ENCODE data around the gene KLRF2.

Gene KLRF2

GRCh38 chr12:9907769-9908168 lies 26.5 kb downstream of the KLRF2 start:
- TF ChIP-seq CTCF (conservative IDR thresholded peaks at IDR 0.05; ENCODE audit: low read depth, low read length): no peak
- no peak overlapping the region for H3K4me2 ChIP-seq
- no peaks in the 10 kb centered on the region for H3K79me2 ChIP-seq (ENCODE audit: insufficient read depth, low read depth)
- H3K27me3 ChIP-seq (ENCODE audit: insufficient read depth, low read depth): no peaks in the 10 kb centered on the region
- H2AFZ ChIP-seq (ENCODE audit: low read depth): no peak overlapping the region
- no peak overlapping the region for H3K4me3 ChIP-seq (IDR thresholded peaks at IDR 0.05; ENCODE audit: insufficient read depth, low read depth, low read length)
- H3K9ac ChIP-seq: no peak overlapping the region
- H3K27ac ChIP-seq: no peak overlapping the region
- no peaks in the 10 kb centered on the region for H3K36me3 ChIP-seq (ENCODE audit: insufficient read depth)
- no peaks in the 10 kb centered on the region for H4K20me1 ChIP-seq (ENCODE audit: insufficient read depth)
- H3K4me1 ChIP-seq (ENCODE audit: low read depth, poor library complexity, severe bottlenecking): no peaks in the 10 kb centered on the region

GRCh38 chr12:9908350-9908749 lies 27.1 kb downstream of the KLRF2 start:
- no peaks in the 10 kb centered on the region for H3K27me3 ChIP-seq (ENCODE audit: insufficient read depth, low read depth)
- no peak overlapping the region for H3K9ac ChIP-seq
- H3K4me3 ChIP-seq (IDR thresholded peaks at IDR 0.05; ENCODE audit: insufficient read depth, low read depth, low read length): no peak overlapping the region
- no peak for TF ChIP-seq CTCF (conservative IDR thresholded peaks at IDR 0.05; ENCODE audit: low read depth, low read length)
- no peaks in the 10 kb centered on the region for H3K4me1 ChIP-seq (ENCODE audit: low read depth, poor library complexity, severe bottlenecking)
- no peaks in the 10 kb centered on the region for H3K36me3 ChIP-seq (ENCODE audit: insufficient read depth)
- H3K4me2 ChIP-seq: no peak overlapping the region
- H2AFZ ChIP-seq (ENCODE audit: low read depth): no peak overlapping the region
- H3K79me2 ChIP-seq (ENCODE audit: insufficient read depth, low read depth): no peaks in the 10 kb centered on the region
- H3K27ac ChIP-seq: no peak overlapping the region
- no peaks in the 10 kb centered on the region for H4K20me1 ChIP-seq (ENCODE audit: insufficient read depth)

- H4K20me1 ChIP-seq (ENCODE audit: insufficient read depth): no peaks in the 10 kb centered on the region
- no peak overlapping the region for H3K9ac ChIP-seq
- no peak for TF ChIP-seq CTCF (conservative IDR thresholded peaks at IDR 0.05; ENCODE audit: low read depth, low read length)
- no peak overlapping the region for H3K27ac ChIP-seq
- no peaks in the 10 kb centered on the region for H3K4me1 ChIP-seq (ENCODE audit: low read depth, poor library complexity, severe bottlenecking)
- H3K36me3 ChIP-seq (ENCODE audit: insufficient read depth): no peaks in the 10 kb centered on the region
- H3K79me2 ChIP-seq (ENCODE audit: insufficient read depth, low read depth): no peaks in the 10 kb centered on the region
- no peaks in the 10 kb centered on the region for H3K27me3 ChIP-seq (ENCODE audit: insufficient read depth, low read depth)
- H2AFZ ChIP-seq (ENCODE audit: low read depth): no peak overlapping the region
- no peak overlapping the region for H3K4me3 ChIP-seq (IDR thresholded peaks at IDR 0.05; ENCODE audit: insufficient read depth, low read depth, low read length)
- H3K4me2 ChIP-seq: no peak overlapping the region
These were observed 28.4 kb downstream of the KLRF2 start for GRCh38 chr12:9909724-9910123.

GRCh38 chr12:9910716-9911421 lies 29.6 kb downstream of the KLRF2 start:
- Histone ChIP-seq H3K36me3 (ENCODE audit: insufficient read depth) (no peaks in the 10 kb centered on the region), H3K27me3 (ENCODE audit: insufficient read depth, low read depth) (no peaks in the 10 kb centered on the region), H2AFZ (ENCODE audit: low read depth) (no peak overlapping the region), H3K9ac (no peak overlapping the region), H3K4me1 (ENCODE audit: low read depth, poor library complexity, severe bottlenecking) (no peaks in the 10 kb centered on the region), H3K27ac (no peak overlapping the region), H3K4me2 (no peak overlapping the region), H3K79me2 (ENCODE audit: insufficient read depth, low read depth) (no peaks in the 10 kb centered on the region), H3K4me3 (IDR thresholded peaks at IDR 0.05; ENCODE audit: insufficient read depth, low read depth, low read length) (no peak overlapping the region), H4K20me1 (ENCODE audit: insufficient read depth) (no peaks in the 10 kb centered on the region)
- TF ChIP-seq CTCF (conservative IDR thresholded peaks at IDR 0.05; ENCODE audit: low read depth, low read length): no peak

Data from KMS-11 (cell line).